NCI-H526 treated with DMSO at 0.1 percent for 48 hours (cell line): ENCODE results near the gene PARP8.
"Not testable (repeated sequence)": the region's sequence is repeated elsewhere in the genome, so short reads cannot be mapped to it uniquely, and the experiment has no call there.

ENCODE experiments used
- DNase-seq: peaks from one replicate; lab custom pipeline; 2025; lab: John Stamatoyannopoulos, UW

PARP8 gene

GRCh38 chr5:50666261-50667022 is at the start of gene PARP8:
Gene PARP8 (plus strand): TSS chr5:50666637. CDS start chr5:50667096, 459 bp downstream.
- peak; percentile 77 for DNase-seq

- DNase-seq, result no peak
Measured at GRCh38 chr5:50623666-50624065, 42.8 kb upstream of the PARP8 start.

- DNase-seq, result not testable (repeated sequence)
Measured at GRCh38 chr5:50634866-50635265, 31.6 kb upstream of the PARP8 start.

GRCh38 chr5:50637576-50637975 is 28.9 kb upstream of the PARP8 start:
- not testable (repeated sequence) for DNase-seq

GRCh38 chr5:50646591-50646990 is 19.8 kb upstream of the PARP8 start:
- DNase-seq, result no peak

GRCh38 chr5:50647726-50648125 is 18.7 kb upstream of the PARP8 start:
- no peak for DNase-seq

GRCh38 chr5:50653946-50654345 is 12.5 kb upstream of the PARP8 start:
- DNase-seq, result no peak

- no peak for DNase-seq
Measured at GRCh38 chr5:50655067-50655809, 11.2 kb upstream of the PARP8 start.

GRCh38 chr5:50655810-50656205 is 10.6 kb upstream of the PARP8 start:
- DNase-seq, result no peak

- DNase-seq, result no peak
Measured at GRCh38 chr5:50657044-50657443, 9.4 kb upstream of the PARP8 start.

GRCh38 chr5:50658246-50658645 is 8.2 kb upstream of the PARP8 start:
- DNase-seq, result no peak

GRCh38 chr5:50663636-50664035 is 2.8 kb upstream of the PARP8 start:
- DNase-seq, result no peak

- no peak for DNase-seq
Measured at GRCh38 chr5:50665091-50665490, 1.3 kb upstream of the PARP8 start.

GRCh38 chr5:50665761-50666202 is 655 bp upstream of the PARP8 start:
- not testable (repeated sequence) for DNase-seq

- peak; percentile 77 for DNase-seq
Measured at GRCh38 chr5:50667023-50667652, 701 bp downstream of the PARP8 start.

- DNase-seq, result peak; percentile 85
Measured at GRCh38 chr5:50667653-50668595, 1.5 kb downstream of the PARP8 start.

GRCh38 chr5:50668636-50669035 is 2.2 kb downstream of the PARP8 start:
- DNase-seq, result peak; percentile 48

- no peak for DNase-seq
Measured at GRCh38 chr5:50672663-50673062, 6.2 kb downstream of the PARP8 start.

- DNase-seq, result peak; percentile 77
Measured at GRCh38 chr5:50673444-50673843, 7.0 kb downstream of the PARP8 start.

GRCh38 chr5:50675385-50675784 is 8.9 kb downstream of the PARP8 start:
- no peak for DNase-seq

GRCh38 chr5:50679554-50679953 is 13.1 kb downstream of the PARP8 start:
- DNase-seq, result not testable (repeated sequence)

- DNase-seq, result no peak
Measured at GRCh38 chr5:50684721-50685120, 18.3 kb downstream of the PARP8 start.
